Activated CD4-positive, alpha-beta T cell treated with anti-CD3 and anti-CD28 coated beads, Interleukin-2, amount 50 U/mL, for 1 hour (primary cell): Measurements from ENCODE around the gene BTBD9.
"Not testable (repeated sequence)": the region's sequence is repeated elsewhere in the genome, so short reads cannot be mapped to it uniquely, and the experiment has no call there.

Experiments used
- DNase-seq: peaks from one replicate; pipeline ENCODE4 v3.0.0-alpha.2; 2020

Gene BTBD9

DNA sequence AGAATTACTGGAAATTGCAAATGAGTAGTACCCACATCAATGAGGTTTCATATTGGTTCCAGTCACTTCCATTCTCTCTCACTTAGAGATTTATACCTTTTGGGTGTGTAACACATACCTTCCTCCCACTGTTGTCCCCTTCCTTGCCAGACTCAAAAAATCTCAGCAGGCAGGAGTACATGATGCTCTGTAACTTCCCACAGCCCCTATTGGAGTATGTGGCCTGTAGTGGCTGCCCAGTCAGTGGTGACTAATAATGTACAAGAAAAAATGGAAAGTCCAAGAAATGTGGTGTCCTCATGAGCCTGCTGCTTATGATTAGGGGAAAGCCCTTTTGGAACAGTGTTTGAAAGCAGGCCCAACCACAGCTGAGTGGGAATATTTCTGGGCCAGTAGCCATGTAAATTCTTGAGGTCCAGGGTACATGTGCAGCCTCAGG is 508.2 kb downstream of the BTBD9 start:
- DNase-seq: no peak

GRCh38 chr6:38127284-38127683 is 512.4 kb downstream of the BTBD9 start:
- DNase-seq: no peak

GRCh38 chr6:38124224-38124926 is 515.4 kb downstream of the BTBD9 start:
- DNase-seq: not testable (repeated sequence)

- DNase-seq: no peak
These were observed 520.2 kb downstream of the BTBD9 start for GRCh38 chr6:38119516-38119915.

DNA sequence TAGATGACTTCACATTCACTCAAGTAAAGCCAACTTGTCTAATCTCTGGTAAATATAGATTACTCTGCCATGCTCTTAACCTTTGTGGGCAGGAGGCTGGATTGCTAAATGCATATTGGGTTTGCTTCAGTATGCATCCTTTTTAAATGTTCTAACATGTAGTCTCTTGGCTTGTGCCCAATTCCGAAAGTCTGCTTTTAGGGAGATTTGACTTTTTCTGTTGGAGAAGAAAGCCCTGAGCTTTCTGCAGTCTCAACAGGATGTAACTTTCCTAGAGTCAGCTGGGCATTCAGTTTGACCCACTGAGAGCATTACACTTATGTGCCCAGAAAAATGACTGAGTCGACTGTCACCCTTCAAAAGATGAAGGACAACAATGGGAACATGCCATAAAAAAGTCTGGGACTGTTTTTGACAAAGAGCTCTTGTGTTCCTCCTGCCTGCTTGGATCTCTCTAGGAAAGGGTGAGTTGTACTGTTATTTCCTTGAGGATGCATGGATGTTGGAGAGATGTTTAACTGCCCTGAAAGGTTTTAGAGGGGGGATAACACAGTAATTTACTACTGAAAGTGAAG is 520.9 kb downstream of the BTBD9 start:
- DNase-seq: no peak
